Measurements from ENCODE around the gene CYP2A6.

DNA sequence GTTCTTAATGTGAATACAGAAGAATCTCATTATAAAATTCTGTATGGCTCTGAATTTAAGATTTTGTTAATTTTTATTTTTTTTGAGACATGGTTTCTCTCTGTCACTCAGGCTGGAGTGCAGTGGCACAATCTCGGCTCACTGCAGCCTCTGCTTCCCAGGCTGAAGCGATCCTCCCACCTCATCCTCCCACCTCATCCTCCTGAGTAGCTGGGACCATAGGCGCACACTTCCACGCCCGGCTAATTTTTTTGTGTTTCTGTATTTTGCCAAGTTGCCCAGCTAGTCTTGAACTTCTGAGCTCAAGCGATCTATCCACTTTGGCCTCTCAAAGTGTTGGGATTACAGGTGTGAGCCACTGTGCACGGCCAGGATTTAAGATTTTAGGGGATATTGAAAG, 17.5 kb upstream of the CYP2A6 start:
- no peak for TF ChIP-seq EZH2 (IDR thresholded peaks at IDR 0.05)
- no peak for TF ChIP-seq POLR2AphosphoS5 (IDR thresholded peaks at IDR 0.05; ENCODE audit: borderline replicate concordance, low read depth, low read length)
- no peak for TF ChIP-seq FOXP2 (optimal IDR thresholded peaks at IDR 0.05; ENCODE audit: control extremely low read depth, extremely low read length, insufficient read depth)
